Measurements from ENCODE around the gene B3GALNT2. TPM values are rescaled to one million over a fixed set of nuclear protein-coding genes. Genes with fewer than 3 reads are reported as not detected.

The B3GALNT2 gene
- total RNA-seq, 2 donors from 2014 or later, result 29.1 to 52.1 TPM

DNA sequence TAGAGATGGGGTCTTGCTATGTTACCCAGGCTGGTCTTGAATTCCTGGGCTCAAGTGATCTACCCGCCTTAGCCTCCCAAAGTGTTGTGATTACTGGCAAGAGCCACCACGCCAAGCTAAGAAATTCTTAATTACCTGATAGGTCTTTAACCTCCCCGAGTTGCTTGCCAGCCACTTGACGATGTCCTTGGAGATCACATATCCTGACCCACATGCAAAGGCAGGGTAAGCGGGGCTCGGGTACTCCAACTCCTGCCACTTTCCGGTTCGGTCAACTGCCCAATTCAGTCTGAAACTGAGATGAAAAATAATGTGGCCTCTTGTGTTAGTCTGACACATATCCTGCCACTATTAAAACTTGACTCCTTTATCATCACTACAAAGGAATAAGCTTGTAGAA lies 50.2 kb downstream of the B3GALNT2 start:
- TF ChIP-seq POLR2AphosphoS5 (IDR thresholded peaks at IDR 0.05) (no peak), POLR2A (IDR thresholded peaks at IDR 0.05) (no peak)
- TF ChIP-seq, protein P1, sequence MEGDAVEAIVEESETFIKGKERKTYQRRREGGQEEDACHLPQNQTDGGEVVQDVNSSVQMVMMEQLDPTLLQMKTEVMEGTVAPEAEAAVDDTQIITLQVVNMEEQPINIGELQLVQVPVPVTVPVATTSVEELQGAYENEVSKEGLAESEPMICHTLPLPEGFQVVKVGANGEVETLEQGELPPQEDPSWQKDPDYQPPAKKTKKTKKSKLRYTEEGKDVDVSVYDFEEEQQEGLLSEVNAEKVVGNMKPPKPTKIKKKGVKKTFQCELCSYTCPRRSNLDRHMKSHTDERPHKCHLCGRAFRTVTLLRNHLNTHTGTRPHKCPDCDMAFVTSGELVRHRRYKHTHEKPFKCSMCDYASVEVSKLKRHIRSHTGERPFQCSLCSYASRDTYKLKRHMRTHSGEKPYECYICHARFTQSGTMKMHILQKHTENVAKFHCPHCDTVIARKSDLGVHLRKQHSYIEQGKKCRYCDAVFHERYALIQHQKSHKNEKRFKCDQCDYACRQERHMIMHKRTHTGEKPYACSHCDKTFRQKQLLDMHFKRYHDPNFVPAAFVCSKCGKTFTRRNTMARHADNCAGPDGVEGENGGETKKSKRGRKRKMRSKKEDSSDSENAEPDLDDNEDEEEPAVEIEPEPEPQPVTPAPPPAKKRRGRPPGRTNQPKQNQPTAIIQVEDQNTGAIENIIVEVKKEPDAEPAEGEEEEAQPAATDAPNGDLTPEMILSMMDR (IDR thresholded peaks at IDR 0.05), result no peak
- H3K4me3 ChIP-seq, result no peak overlapping the region
- no peak for DNase-seq (ENCODE audit: low spot score)
- no peaks in the 10 kb centered on the region for H3K36me3 ChIP-seq
- H3K9me3 ChIP-seq, result no peaks in the 10 kb centered on the region
- intact Hi-C loops (cut with DNase I), result no loop called here
- H3K27ac ChIP-seq, result no peak overlapping the region
- 97% methylated on average over 8 of the region's 8 CpGs for WGBS
- H3K4me1 ChIP-seq (replicated peaks), result no peaks in the 10 kb centered on the region
- no peaks in the 10 kb centered on the region for H3K27me3 ChIP-seq (replicated peaks; ENCODE audit: insufficient read depth)

DNA sequence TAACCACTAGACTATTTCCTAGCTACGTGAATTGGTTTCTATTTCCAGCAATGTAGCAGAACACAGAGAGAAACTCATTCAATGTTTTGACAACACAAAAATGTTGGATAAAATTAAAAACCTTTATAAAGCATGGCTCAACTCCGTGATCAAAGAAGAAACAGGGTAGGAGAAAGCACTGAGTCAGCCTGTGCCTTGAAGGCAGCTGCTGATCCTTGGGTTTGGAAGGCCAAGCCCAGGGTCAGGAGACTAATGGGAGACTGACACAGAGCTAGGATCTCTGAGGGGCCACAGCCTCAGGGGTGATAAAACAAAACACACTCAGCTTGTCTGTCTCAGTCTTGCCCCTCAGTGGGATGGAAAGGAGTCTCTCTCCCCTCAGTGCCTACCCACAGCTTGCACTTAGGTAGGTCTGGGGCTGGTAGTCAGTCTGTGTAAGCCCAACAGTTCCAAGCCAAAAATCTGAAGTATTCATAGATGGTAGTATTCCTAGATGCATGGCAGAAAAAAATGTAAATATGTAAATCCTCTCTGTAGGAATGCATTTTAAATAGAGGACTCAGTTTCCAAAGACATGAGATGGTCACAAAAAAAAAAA lies 53.3 kb downstream of the B3GALNT2 start:
- no peak overlapping the region for H3K27ac ChIP-seq
- 88% methylated on average over 2 of the region's 2 CpGs for WGBS
- H3K36me3 ChIP-seq, result peaks cover 0 to 7% of the 10 kb centered on the region in 2 donors
- TF ChIP-seq, protein P1 (IDR thresholded peaks at IDR 0.05), result no peak
- TF ChIP-seq POLR2AphosphoS5 (IDR thresholded peaks at IDR 0.05), result no peak
- TF ChIP-seq POLR2A (IDR thresholded peaks at IDR 0.05), result no peak
- no peak for DNase-seq (ENCODE audit: low spot score)
- H3K4me1 ChIP-seq (replicated peaks), result no peaks in the 10 kb centered on the region
- H3K9me3 ChIP-seq, result no peaks in the 10 kb centered on the region
- no peaks in the 10 kb centered on the region for H3K27me3 ChIP-seq (replicated peaks; ENCODE audit: insufficient read depth)
- intact Hi-C loops (cut with DNase I), result no loop called here
- no peak overlapping the region for H3K4me3 ChIP-seq

DNA sequence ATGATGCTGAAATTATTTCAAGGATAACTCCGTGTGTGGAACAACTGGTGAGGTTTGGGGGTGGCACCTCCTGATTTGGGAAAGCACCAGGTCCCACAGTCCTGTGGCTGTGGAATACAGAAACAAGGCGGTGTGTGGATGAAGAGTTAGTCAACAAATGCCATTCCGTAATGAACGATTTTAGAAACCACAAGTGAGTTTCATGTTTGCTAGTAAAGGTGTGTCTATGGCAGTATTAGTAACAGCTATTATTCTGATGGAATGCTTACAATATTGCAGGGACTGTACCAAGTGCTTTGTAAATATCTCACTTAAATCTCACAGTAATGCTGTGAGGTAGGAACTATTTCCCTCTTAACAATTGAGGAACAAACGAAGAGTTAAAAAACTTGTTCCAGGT lies 53.8 kb downstream of the B3GALNT2 start:
- Histone ChIP-seq H3K27ac (no peak overlapping the region), H3K36me3 (peaks cover 0 to 7% of the 10 kb centered on the region in 2 donors), H3K27me3 (replicated peaks; ENCODE audit: insufficient read depth) (no peaks in the 10 kb centered on the region), H3K4me1 (replicated peaks) (no peaks in the 10 kb centered on the region), H3K4me3 (no peak overlapping the region), H3K9me3 (no peaks in the 10 kb centered on the region)
- TF ChIP-seq, protein P1 (IDR thresholded peaks at IDR 0.05), result no peak
- TF ChIP-seq POLR2A (IDR thresholded peaks at IDR 0.05), result no peak
- TF ChIP-seq POLR2AphosphoS5 (IDR thresholded peaks at IDR 0.05), result no peak
- intact Hi-C loops (cut with DNase I), result no loop called here
- DNase-seq (ENCODE audit: low spot score), result no peak
- WGBS, result 90% methylated on average over 5 of the region's 5 CpGs

DNA sequence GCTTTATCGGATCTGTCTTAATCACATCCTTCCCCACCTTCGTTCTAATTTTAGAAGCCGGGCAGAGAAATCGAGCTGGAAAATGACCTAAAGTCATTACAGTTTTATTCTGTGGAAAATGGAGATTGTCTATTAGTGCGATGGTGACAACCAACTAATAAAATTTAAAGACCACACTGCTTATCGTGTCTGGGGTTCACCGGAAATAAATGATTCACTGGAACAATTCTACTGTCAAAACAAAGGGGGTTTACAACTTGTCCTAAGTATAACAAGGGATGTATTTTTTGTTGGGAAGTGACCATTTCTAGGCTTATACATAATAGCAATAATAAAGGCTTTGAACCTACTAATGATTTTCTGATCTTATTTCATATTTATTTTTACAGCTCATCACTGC lies 55.6 kb downstream of the B3GALNT2 start:
- Histone ChIP-seq H3K4me1 (replicated peaks) (no peaks in the 10 kb centered on the region), H3K4me3 (no peak overlapping the region), H3K27ac (no peak overlapping the region), H3K36me3 (peaks cover 0 to 7% of the 10 kb centered on the region in 2 donors), H3K27me3 (replicated peaks; ENCODE audit: insufficient read depth) (no peaks in the 10 kb centered on the region), H3K9me3 (no peaks in the 10 kb centered on the region)
- TF ChIP-seq POLR2AphosphoS5 (IDR thresholded peaks at IDR 0.05) (no peak), POLR2A (IDR thresholded peaks at IDR 0.05) (no peak)
- TF ChIP-seq, protein P1 (IDR thresholded peaks at IDR 0.05), result no peak
- no peak for DNase-seq (ENCODE audit: low spot score)
- intact Hi-C loops (cut with DNase I), result no loop called here
- 80% methylated on average over 7 of the region's 7 CpGs for WGBS

DNA sequence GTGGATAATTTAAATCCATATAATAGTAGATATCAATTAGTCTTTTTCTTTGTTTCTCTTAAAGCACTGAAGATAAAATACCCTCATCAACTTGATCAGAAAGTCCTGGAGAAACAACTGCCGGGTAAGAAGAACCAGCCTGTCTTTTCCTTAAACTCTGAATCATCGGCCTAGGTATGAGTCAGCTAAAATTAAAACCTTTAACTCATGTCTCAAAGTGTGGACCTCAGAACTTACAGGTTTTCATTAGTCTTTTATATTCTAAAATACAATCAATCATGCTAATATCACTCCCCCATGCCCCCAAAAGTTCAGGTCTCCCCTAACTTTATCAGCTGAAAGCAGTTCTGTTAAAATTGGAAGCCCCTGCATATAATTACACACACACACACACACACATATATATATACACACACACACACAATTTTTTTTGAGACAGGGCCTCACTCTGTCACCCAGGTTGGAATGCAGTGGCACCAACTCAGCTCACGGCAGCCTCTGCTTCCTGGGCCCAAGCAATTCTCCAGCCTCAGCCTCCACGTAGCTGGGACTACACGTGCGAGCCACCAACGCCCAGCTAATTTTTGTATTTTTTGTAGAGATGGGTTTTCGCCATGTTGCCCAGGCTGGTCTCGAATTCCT lies 61.3 kb downstream of the B3GALNT2 start:
- intact Hi-C loops (cut with DNase I), result no loop called here
- 88% methylated on average over 9 of the region's 9 CpGs for WGBS
- H3K9me3 ChIP-seq, result no peaks in the 10 kb centered on the region
- H3K36me3 ChIP-seq, result peaks cover 4 to 7% of the 10 kb centered on the region in 2 donors
- no peak overlapping the region for H3K27ac ChIP-seq
- no peak for DNase-seq (ENCODE audit: low spot score)
- H3K4me3 ChIP-seq, result no peak overlapping the region
- TF ChIP-seq, protein P1 (IDR thresholded peaks at IDR 0.05), result no peak
- TF ChIP-seq POLR2A (IDR thresholded peaks at IDR 0.05), result no peak
- no peak for TF ChIP-seq POLR2AphosphoS5 (IDR thresholded peaks at IDR 0.05)
- H3K4me1 ChIP-seq (replicated peaks), result no peaks in the 10 kb centered on the region
- no peaks in the 10 kb centered on the region for H3K27me3 ChIP-seq (replicated peaks; ENCODE audit: insufficient read depth)

Data from prostate gland (tissue), 2 donors.